Thyroid gland (tissue), 4 donors: ENCODE results near the gene TEKT1. TPM values are rescaled to one million over a fixed set of nuclear protein-coding genes. Genes with fewer than 3 reads are reported as not detected.
"Not testable (repeated sequence)": the region's sequence is repeated elsewhere in the genome, so short reads cannot be mapped to it uniquely, and the experiment has no call there.

Experiments used
- DNase-seq, 2 donors: peaks; one replicate each; pipeline ENCODE4 v3.0.0-alpha.2; 2019
- H3K27ac ChIP-seq, 3 donors: fragments of 200-600 bp; sonication (generic); 1 replicate in 2 of 3; 2 replicates in 1 of 3; pipeline ENCODE4 v1.5.1; 2016 to 2019; ENCODE audit warnings: mild to moderate bottlenecking in 1 of 3, moderate library complexity in 1 of 3
- H3K27me3 ChIP-seq: fragments of 200-600 bp; sonication (generic); one replicate; pipeline ENCODE4 v1.5.1; 2019
- H3K36me3 ChIP-seq, 2 donors: fragments of 200-600 bp; sonication (generic); one replicate each; pipeline ENCODE4 v1.5.1; 2016 to 2019
- H3K4me1 ChIP-seq, 2 donors: fragments of 200-600 bp; sonication (generic); one replicate each; pipeline ENCODE4 v1.5.1; 2017 to 2019
- H3K4me3 ChIP-seq, 3 donors: fragments of 200-600 bp; sonication (generic); replicated peaks in 1 of 3; 1 replicate in 2 of 3; 2 replicates in 1 of 3; pipeline ENCODE4 v1.5.1; 2016; ENCODE audit warnings: mild to moderate bottlenecking in 1 of 3
- H3K9me3 ChIP-seq: fragments of 200-600 bp; sonication (generic); one replicate; pipeline ENCODE4 v1.5.1; 2017
- CTCF ChIP-seq, 6 experiments: fragments of 200-600 bp in 3 of 6; fragments of 450-650 bp in 3 of 6; sonication (generic) in 3 of 6; IDR thresholded peaks; one replicate each; pipeline ENCODE4 v1.5.1; 2016 to 2019; ENCODE audit warnings: antibody characterized with exemption in 6 of 6, mild to moderate bottlenecking in 2 of 6, inconsistent platforms in 1 of 6, moderate library complexity in 1 of 6
- POLR2A ChIP-seq, 2 donors: fragments of 450-650 bp; IDR thresholded peaks; one replicate each; pipeline ENCODE4 v1.6.1; 2017; ENCODE audit warnings: antibody characterized with exemption in 2 of 2, mild to moderate bottlenecking in 2 of 2, moderate library complexity in 1 of 2
- WGBS, 2 donors: methylation state at CpG; one replicate each; pipeline ENCODE4 v1.1.5; 2017; 5-methylcytosine and 5-hydroxymethylcytosine counted together
- intact Hi-C: fragments of 100-400 bp; cut with DNase I; formaldehyde crosslinking; loops from one replicate; pipeline ENCODE4 v1.15.1; 2023
- total RNA-seq, 4 donors: library from RNA; depleted of rRNA; stranded (reverse); fragments of >200 nt; gene quantifications; one replicate each; pipeline ENCODE4 v1.2.3, GENCODE V29; 2016

Gene TEKT1
- total RNA-seq, 4 donors from 2014 or later: not detected

- Histone ChIP-seq H3K9me3 (no peaks in the 10 kb centered on the region), H3K4me1 (peaks cover 0 to 5% of the 10 kb centered on the region in 2 donors), H3K27ac (no peak overlapping the region), H3K27me3 (no peaks in the 10 kb centered on the region), H3K36me3 (no peaks in the 10 kb centered on the region), H3K4me3 (no peak overlapping the region)
- WGBS, 2 donors: 57 to 65% methylated on average over 2 of the region's 2 CpGs
- no peak for DNase-seq
- intact Hi-C loops: no loop called here
- no peak for TF ChIP-seq CTCF (IDR thresholded peaks at IDR 0.05)
- no peak for TF ChIP-seq POLR2A (IDR thresholded peaks at IDR 0.05)
These were observed 52.1 kb downstream of the TEKT1 start for GRCh38 chr17:6779411-6779810.

GRCh38 chr17:6775871-6776405 lies 55.6 kb downstream of the TEKT1 start, which contains the start of gene FBXO39:
FBXO39 (plus strand) TSS chr17:6776215; CDS start chr17:6779869, 3,654 bp downstream.
- H3K4me1 ChIP-seq: peaks cover 0 to 5% of the 10 kb centered on the region in 2 donors
- H3K36me3 ChIP-seq: peaks cover 20 to 28% of the 10 kb centered on the region in 2 donors
- intact Hi-C loops: no loop called here
- TF ChIP-seq POLR2A (IDR thresholded peaks at IDR 0.05): no peak
- TF ChIP-seq CTCF (IDR thresholded peaks at IDR 0.05): no peak
- DNase-seq: no peak
- no peaks in the 10 kb centered on the region for H3K9me3 ChIP-seq
- no peak within 1 kb of the TSS for H3K27ac ChIP-seq
- no peaks in the 10 kb centered on the region for H3K27me3 ChIP-seq
- 0 to 9% methylated on average over 12 to 18 of the region's 49 CpGs for WGBS, 2 donors
- no peak within 1 kb of the TSS for H3K4me3 ChIP-seq

- WGBS, 2 donors: 96% methylated on average over 8 of the region's 8 CpGs
- H3K9me3 ChIP-seq, intact Hi-C loops, H3K4me1 ChIP-seq, DNase-seq, H3K4me3 ChIP-seq, H3K27me3 ChIP-seq, H3K27ac ChIP-seq: not testable (repeated sequence)
- peaks cover 28 to 37% of the 10 kb centered on the region in 2 donors for H3K36me3 ChIP-seq
These were observed 56.6 kb downstream of the TEKT1 start for GRCh38 chr17:6774906-6775305.

- no peaks in the 10 kb centered on the region for H3K27me3 ChIP-seq
- H3K9me3 ChIP-seq: no peaks in the 10 kb centered on the region
- 95 to 96% methylated on average over 1 of the region's 1 CpG for WGBS, 2 donors
- DNase-seq: no peak
- no peak overlapping the region for H3K4me3 ChIP-seq
- peaks cover 0 to 5% of the 10 kb centered on the region in 2 donors for H3K4me1 ChIP-seq
- intact Hi-C loops: no loop called here
- no peak overlapping the region for H3K27ac ChIP-seq
- H3K36me3 ChIP-seq: peaks cover 34 to 57% of the 10 kb centered on the region in 2 donors
- TF ChIP-seq CTCF (IDR thresholded peaks at IDR 0.05): no peak
- TF ChIP-seq POLR2A (IDR thresholded peaks at IDR 0.05): no peak
These were observed 59.5 kb downstream of the TEKT1 start for GRCh38 chr17:6772016-6772415.

- no peak for DNase-seq
- H3K27me3 ChIP-seq: no peaks in the 10 kb centered on the region
- intact Hi-C loops: no loop called here
These were observed 63.1 kb downstream of the TEKT1 start for GRCh38 chr17:6768447-6768846.

More at GRCh38 chr17:6768447-6768846, 63.1 kb downstream of the TEKT1 start:
- TF ChIP-seq CTCF (IDR thresholded peaks at IDR 0.05) (no peak), POLR2A (IDR thresholded peaks at IDR 0.05) (no peak)
- H3K9me3 ChIP-seq: no peaks in the 10 kb centered on the region
- no peak overlapping the region for H3K27ac ChIP-seq
- no peak overlapping the region for H3K4me3 ChIP-seq
- WGBS, 2 donors: 95 to 98% methylated on average over 2 of the region's 2 CpGs
- H3K4me1 ChIP-seq: no peaks in the 10 kb centered on the region
- peaks cover 35 to 62% of the 10 kb centered on the region in 2 donors for H3K36me3 ChIP-seq
